NCI-H748 (cell line): ENCODE results near the gene AMOTL1.
"Not testable (repeated sequence)": the region's sequence is repeated elsewhere in the genome, so short reads cannot be mapped to it uniquely, and the experiment has no call there.

ENCODE experiments used
- DNase-seq: peaks from one replicate; lab custom pipeline; 2025; ENCODE audit not compliant: unreplicated experiment; lab: John Stamatoyannopoulos, UW

Gene AMOTL1

GRCh38 chr11:94792451-94792850, 24.3 kb downstream of the AMOTL1 start:
- DNase-seq = no peak

GRCh38 chr11:94793002-94793401, 24.8 kb downstream of the AMOTL1 start:
- DNase-seq = no peak

GRCh38 chr11:94793822-94794221, 25.7 kb downstream of the AMOTL1 start:
- no peak for DNase-seq

GRCh38 chr11:94794287-94795168, 26.4 kb downstream of the AMOTL1 start:
- DNase-seq = peak; percentile 4

GRCh38 chr11:94795476-94796189, 27.5 kb downstream of the AMOTL1 start:
- no peak for DNase-seq

- no peak for DNase-seq
Measured at GRCh38 chr11:94796190-94796580, 28.0 kb downstream of the AMOTL1 start.

GRCh38 chr11:94796863-94797262, 28.7 kb downstream of the AMOTL1 start:
- no peak for DNase-seq

GRCh38 chr11:94799726-94800125, 31.6 kb downstream of the AMOTL1 start:
- no peak for DNase-seq

GRCh38 chr11:94800414-94800813, 32.3 kb downstream of the AMOTL1 start:
- DNase-seq = no peak

GRCh38 chr11:94801866-94802460, 33.8 kb downstream of the AMOTL1 start:
- no peak for DNase-seq

- DNase-seq = no peak
Measured at GRCh38 chr11:94802501-94802900, 34.3 kb downstream of the AMOTL1 start.

- no peak for DNase-seq
Measured at GRCh38 chr11:94803491-94803890, 35.3 kb downstream of the AMOTL1 start.

- no peak for DNase-seq
Measured at GRCh38 chr11:94804874-94805273, 36.7 kb downstream of the AMOTL1 start.

GRCh38 chr11:94806014-94806413, 37.9 kb downstream of the AMOTL1 start:
- no peak for DNase-seq

- DNase-seq = no peak
Measured at GRCh38 chr11:94806419-94806818, 38.3 kb downstream of the AMOTL1 start.

- DNase-seq = no peak
Measured at GRCh38 chr11:94809251-94809650, 41.1 kb downstream of the AMOTL1 start.

GRCh38 chr11:94812724-94813720, 44.9 kb downstream of the AMOTL1 start:
- DNase-seq = not testable (repeated sequence)

GRCh38 chr11:94814272-94814976, 46.3 kb downstream of the AMOTL1 start:
- DNase-seq = no peak

- DNase-seq = peak; percentile 11
Measured at GRCh38 chr11:94815705-94816344, 47.7 kb downstream of the AMOTL1 start.

- no peak for DNase-seq
Measured at GRCh38 chr11:94820480-94820879, 52.3 kb downstream of the AMOTL1 start.
